Choroid plexus epithelial cell (primary cell): Measurements from ENCODE around the gene GLRX2.

Experiments used
- DNase-seq: peaks from one replicate; pipeline ENCODE4 v3.0.0-alpha.2; 2010; ENCODE audit warnings: low read depth
- H3K4me3 ChIP-seq: 2 replicates; pipeline ENCODE4 v1.5.1; 2011; ENCODE audit warnings: low read depth, mild to moderate bottlenecking, control low read depth, low read length, moderate library complexity
- TF ChIP-seq, protein P1 (sequence below): conservative IDR thresholded peaks from 2 replicates; pipeline ENCODE4 v1.5.1; 2011; ENCODE audit warnings: low read depth, mild to moderate bottlenecking, control low read depth, inconsistent platforms, low read length, moderate library complexity

GLRX2 gene

DNA sequence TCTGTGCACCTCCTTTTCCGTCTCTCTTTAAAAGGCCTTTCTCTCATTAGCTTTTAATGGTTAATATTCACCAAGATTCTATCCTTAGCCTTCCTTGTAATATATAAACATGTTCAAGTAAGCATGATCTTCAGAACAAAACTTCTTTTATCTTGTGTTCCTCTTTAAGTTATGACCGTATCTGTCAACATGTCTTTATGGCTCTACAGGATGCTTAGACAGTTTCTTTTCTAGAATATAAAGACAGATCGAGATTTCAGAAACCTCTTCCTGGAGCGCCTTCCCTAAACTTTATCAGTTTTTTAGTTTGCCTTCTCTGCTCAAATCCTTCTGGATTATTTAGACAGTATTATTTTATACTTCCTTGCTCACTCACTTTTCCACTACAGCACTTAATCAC, 38.6 kb downstream of the GLRX2 start:
- TF ChIP-seq, protein P1, sequence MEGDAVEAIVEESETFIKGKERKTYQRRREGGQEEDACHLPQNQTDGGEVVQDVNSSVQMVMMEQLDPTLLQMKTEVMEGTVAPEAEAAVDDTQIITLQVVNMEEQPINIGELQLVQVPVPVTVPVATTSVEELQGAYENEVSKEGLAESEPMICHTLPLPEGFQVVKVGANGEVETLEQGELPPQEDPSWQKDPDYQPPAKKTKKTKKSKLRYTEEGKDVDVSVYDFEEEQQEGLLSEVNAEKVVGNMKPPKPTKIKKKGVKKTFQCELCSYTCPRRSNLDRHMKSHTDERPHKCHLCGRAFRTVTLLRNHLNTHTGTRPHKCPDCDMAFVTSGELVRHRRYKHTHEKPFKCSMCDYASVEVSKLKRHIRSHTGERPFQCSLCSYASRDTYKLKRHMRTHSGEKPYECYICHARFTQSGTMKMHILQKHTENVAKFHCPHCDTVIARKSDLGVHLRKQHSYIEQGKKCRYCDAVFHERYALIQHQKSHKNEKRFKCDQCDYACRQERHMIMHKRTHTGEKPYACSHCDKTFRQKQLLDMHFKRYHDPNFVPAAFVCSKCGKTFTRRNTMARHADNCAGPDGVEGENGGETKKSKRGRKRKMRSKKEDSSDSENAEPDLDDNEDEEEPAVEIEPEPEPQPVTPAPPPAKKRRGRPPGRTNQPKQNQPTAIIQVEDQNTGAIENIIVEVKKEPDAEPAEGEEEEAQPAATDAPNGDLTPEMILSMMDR, result no peak
- no peak for DNase-seq
- H3K4me3 ChIP-seq, result no peak overlapping the region

DNA sequence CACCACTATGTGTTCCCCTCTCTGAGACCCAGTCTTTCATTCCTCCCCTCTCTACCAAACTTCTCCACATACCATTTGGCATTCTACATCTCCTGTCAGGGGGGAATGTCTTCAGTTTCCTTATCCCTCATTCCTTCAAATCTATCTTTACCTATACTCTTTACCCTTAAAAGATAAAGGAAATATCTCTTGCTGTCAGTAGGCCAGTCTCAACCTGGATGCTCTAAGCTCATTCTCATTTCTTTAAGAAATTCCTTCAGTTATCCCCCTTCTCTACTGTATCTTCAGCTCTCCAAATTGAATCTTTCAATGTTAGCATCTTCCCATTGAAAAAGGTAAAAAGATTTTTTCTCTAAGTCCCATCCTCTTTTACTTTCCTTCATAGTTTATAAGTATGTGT, 39.3 kb downstream of the GLRX2 start:
- no peak overlapping the region for H3K4me3 ChIP-seq
- TF ChIP-seq, protein P1, result no peak
- DNase-seq, result no peak

DNA sequence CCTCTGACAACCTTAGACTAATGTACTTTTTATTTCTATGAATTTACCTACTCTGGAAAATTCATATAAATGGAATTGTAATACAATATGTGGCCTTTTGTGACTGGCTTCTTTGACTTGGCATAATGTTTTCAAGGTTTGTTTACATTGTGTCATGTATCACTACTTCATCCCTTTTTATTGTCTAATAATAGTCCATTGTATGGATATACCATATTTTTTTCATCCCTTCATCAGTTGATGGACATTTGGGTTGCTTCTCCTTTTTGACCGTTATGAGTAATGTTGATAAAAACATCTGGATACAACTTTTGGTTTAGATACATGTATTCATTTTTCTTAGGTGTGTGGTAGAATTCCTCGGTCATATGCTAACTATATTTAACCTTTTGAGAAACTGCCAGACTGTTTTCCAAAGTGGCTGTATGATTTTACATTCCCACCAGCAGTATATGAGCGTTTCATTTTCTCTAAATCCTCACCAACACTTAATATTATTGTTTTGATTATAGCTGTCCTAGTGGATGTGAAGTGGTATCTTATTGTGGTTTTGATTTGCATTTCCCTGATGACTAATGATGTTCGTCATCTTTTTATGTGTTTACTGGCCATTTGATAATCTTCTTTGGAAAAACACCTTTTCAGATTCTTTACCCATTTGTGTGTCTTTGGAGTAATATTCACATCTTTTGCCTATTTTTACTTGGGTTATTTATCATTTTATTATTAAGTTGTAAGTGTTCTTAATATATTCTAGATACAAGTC, 42.3 kb downstream of the GLRX2 start:
- TF ChIP-seq, protein P1, result no peak
- DNase-seq, result peak; percentile 14
- H3K4me3 ChIP-seq, result no peak overlapping the region

DNA sequence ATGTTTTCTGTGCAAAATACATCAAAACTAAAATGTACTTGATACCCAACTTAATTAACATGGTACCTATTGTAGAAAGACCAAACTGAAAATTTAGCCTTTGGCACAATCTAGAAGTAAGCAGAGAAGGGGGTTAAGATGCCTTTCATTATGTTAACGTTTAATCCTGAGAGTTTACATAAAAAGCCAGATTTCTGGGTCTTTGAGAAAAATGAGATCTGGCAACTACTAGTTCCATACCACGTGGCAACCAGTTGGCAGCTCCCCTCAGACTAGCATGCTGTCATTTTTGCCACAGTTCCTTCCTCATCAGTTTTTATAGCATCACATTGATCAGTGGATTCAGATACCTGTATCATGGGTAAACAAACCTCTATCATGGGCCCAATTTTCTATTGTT, 44.3 kb downstream of the GLRX2 start:
- DNase-seq, result no peak
- peak overlapping the region; percentile 94 for H3K4me3 ChIP-seq

DNA sequence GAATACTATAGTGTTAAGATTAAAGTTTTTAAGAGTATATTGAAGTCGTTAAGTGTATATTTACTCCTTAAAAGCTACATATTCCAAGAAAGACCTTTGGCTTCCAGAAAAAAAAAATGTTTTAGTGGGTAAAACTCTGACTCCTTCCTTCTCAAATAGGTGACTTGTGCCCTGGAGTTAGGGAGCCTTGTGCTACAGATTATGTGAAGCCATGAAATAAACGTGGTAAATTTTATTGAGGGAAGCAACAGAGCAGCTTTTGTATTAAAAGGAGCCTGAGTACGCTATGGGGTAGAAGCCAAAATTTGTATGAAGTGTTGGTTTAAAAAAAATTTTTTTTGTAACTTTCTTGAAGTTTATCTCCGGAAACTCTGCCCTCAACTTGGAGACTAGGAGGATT, 44.8 kb downstream of the GLRX2 start:
- TF ChIP-seq, protein P1, result no peak
- peak overlapping the region; percentile 94 for H3K4me3 ChIP-seq
- no peak for DNase-seq

More for the DNA sequence above, 44.3 kb downstream of the GLRX2 start:
- TF ChIP-seq, protein P1, result no peak

DNA sequence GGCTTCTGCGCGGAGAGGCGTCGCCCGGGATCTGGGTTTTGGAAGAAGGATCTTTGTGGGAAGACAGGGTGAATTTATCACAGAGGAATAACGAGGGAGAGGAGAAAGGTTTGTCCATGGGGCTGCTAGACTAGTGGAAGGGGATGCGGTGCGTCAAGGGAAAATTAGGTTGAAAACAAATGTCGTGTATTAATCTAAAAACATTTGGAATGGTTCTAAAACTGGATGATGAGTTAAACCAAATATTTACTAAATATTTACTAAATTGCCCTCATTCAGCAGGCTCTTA, 45.2 kb downstream of the GLRX2 start:
- H3K4me3 ChIP-seq, result peak overlapping the region; percentile 94
- no peak for DNase-seq
- TF ChIP-seq, protein P1, result no peak
